CD4-positive, alpha-beta T cell (primary cell): ENCODE data around the gene FNDC10. TPM values are rescaled to one million over a fixed set of nuclear protein-coding genes. Genes with fewer than 3 reads are reported as not detected.
A peak's percentile ranks its signal among the peaks of the same experiment; 100 is the strongest.

Experiments used
- ATAC-seq: fragments of 200-7000 bp; cut with Tn5 transposase; one replicate; pipeline ENCODE4 v1.10.0; 2022; ENCODE audit warnings: mild to moderate bottlenecking; ENCODE audit not compliant: poor library complexity
- CTCF ChIA-PET: fragments of 350-600 bp; sonication (Branson Sonifier 250); formaldehyde crosslinking; loops from one replicate; lab custom pipeline; 2021; ENCODE audit warnings: antibody characterized with exemption, inconsistent platforms; lab: Charles Lee
- POLR2A ChIA-PET: fragments of 350-600 bp; sonication (Branson Sonifier 250); formaldehyde crosslinking; loops from one replicate; lab custom pipeline; 2021; ENCODE audit warnings: antibody characterized with exemption, inconsistent platforms; lab: Charles Lee
- DNase-seq, 14 experiments: peaks; one replicate each; pipeline ENCODE4 v3.0.0-alpha.2; 2013 to 2020; ENCODE audit warnings: mixed read lengths in 2 of 14
- H3K27ac ChIP-seq, 2 donors: one replicate each; pipeline versions ENCODE4 v1.5.1 to v1.7.0; 2013; ENCODE audit warnings: low read length in 2 of 2, low read depth in 1 of 2, mild to moderate bottlenecking in 1 of 2
- H3K27me3 ChIP-seq, 2 experiments: 1 replicate in 1 of 2; 2 replicates in 1 of 2; pipeline versions ENCODE4 v1.6.1 to v1.7.0; 2013; ENCODE audit warnings: low read length in 2 of 2, control low read depth in 1 of 2, mild to moderate bottlenecking in 1 of 2, moderate library complexity in 1 of 2; ENCODE audit not compliant: insufficient read depth in 2 of 2, control insufficient read depth in 1 of 2
- H3K36me3 ChIP-seq: one replicate; pipeline ENCODE4 v1.6.1; 2013; ENCODE audit warnings: low read length, control low read depth; ENCODE audit not compliant: insufficient read depth
- H3K4me1 ChIP-seq: one replicate; pipeline ENCODE4 v1.6.1; 2013; ENCODE audit warnings: low read length, control low read depth; ENCODE audit not compliant: insufficient read depth
- H3K4me3 ChIP-seq: one replicate; pipeline ENCODE4 v1.5.1; 2013; ENCODE audit warnings: mild to moderate bottlenecking, low read length, moderate library complexity
- H3K9me3 ChIP-seq, 2 experiments: 1 replicate in 1 of 2; 2 replicates in 1 of 2; pipeline versions ENCODE4 v1.6.1 to v1.7.0; 2013; ENCODE audit warnings: low read length in 2 of 2, mild to moderate bottlenecking in 2 of 2, control low read depth in 1 of 2, moderate library complexity in 1 of 2; ENCODE audit not compliant: control insufficient read depth in 1 of 2, insufficient read depth in 1 of 2
- H3K27ac Mint-ChIP-seq: one replicate; pipeline ENCODE4 v1.8.0; 2020; ENCODE audit warnings: mixed read lengths
- H3K27me3 Mint-ChIP-seq: one replicate; pipeline ENCODE4 v1.8.0; 2021; ENCODE audit warnings: mixed read lengths
- H3K36me3 Mint-ChIP-seq: one replicate; pipeline ENCODE4 v1.8.0; 2021; ENCODE audit warnings: low read depth, mixed read lengths
- H3K4me1 Mint-ChIP-seq: one replicate; pipeline ENCODE4 v1.8.0; 2021; ENCODE audit warnings: low read depth, mixed read lengths
- H3K4me3 Mint-ChIP-seq: one replicate; pipeline ENCODE4 v1.8.0; 2020; ENCODE audit warnings: mild to moderate bottlenecking, mixed read lengths
- H3K9me3 Mint-ChIP-seq: one replicate; pipeline ENCODE4 v1.8.0; 2020; ENCODE audit warnings: mixed read lengths
- CTCF ChIP-seq: fragments of 200-600 bp; IDR thresholded peaks from one replicate; pipeline ENCODE4 v1.8.0; 2022; ENCODE audit warnings: antibody characterized with exemption, mild to moderate bottlenecking
- intact Hi-C, 2 experiments: fragments of 100-400 bp; cut with DNase I in 1 of 2; cut with micrococcal nuclease in 1 of 2; formaldehyde crosslinking; loops; one replicate each; pipeline versions ENCODE4 v1.15.1 to v1.9.0; 2023 to 2025; cut with DNase I, micrococcal nuclease
- total RNA-seq, 174 experiments: library from RNA in 2 of 174; stranded (reverse) in 2 of 174; gene quantifications; one replicate each; pipeline ENCODE4 v1.2.3 and lab custom pipeline; 2021 to 2026

The FNDC10 gene
- total RNA-seq, 2 experiments from 2014 or later = 1.0 to 1.3 TPM

GRCh38 chr1:1628754-1629429 is 29.0 kb upstream of the FNDC10 start:
- intact Hi-C loops = no loop called here
- H3K9me3 Mint-ChIP-seq = no peaks in the 10 kb centered on the region
- H3K27ac Mint-ChIP-seq = peak overlapping the region; percentile 33
- Histone ChIP-seq H3K4me3 (peak overlapping the region; percentile 52), H3K4me1 (peaks cover 36% of the 10 kb centered on the region), H3K27me3 (peaks cover 0 to 2% of the 10 kb centered on the region in 2 experiments), H3K9me3 (no peaks in the 10 kb centered on the region), H3K27ac (peak overlapping the region in 1 of 2 donors; percentile 74), H3K36me3 (no peaks in the 10 kb centered on the region)
- TF ChIP-seq CTCF = no peak
- ChIA-PET CTCF (interaction anchor here (1.0 to 1.2 kb wide), 2 partner anchors 16 to 280 kb away, joined by 3 read pairs; no protein-coding TSS in a partner anchor), POLR2A (interaction anchor here (0.6 to 4.7 kb wide), 7 partner anchors 10 to 55 kb away, joined by 3 to 137 read pairs (median 4); partner anchors contain the start of genes MIB2 and SSU72)
- peaks cover 9% of the 10 kb centered on the region for H3K4me1 Mint-ChIP-seq
- peak overlapping the region; percentile 30 for H3K4me3 Mint-ChIP-seq
- H3K27me3 Mint-ChIP-seq = peaks cover 5% of the 10 kb centered on the region
- ATAC-seq (peak; percentile 11), DNase-seq (peak in 7 of 14 experiments; percentile 26 to 76 (median 48))
- H3K36me3 Mint-ChIP-seq = peaks cover 3% of the 10 kb centered on the region

GRCh38 chr1:1627829-1628753 is 28.2 kb upstream of the FNDC10 start:
- ChIA-PET CTCF (interaction anchor here (1.2 kb wide), 1 partner anchor 281 kb away, joined by 3 read pairs; no protein-coding TSS in a partner anchor), POLR2A (interaction anchor here (0.8 to 4.7 kb wide), 4 partner anchors 9 to 54 kb away, joined by 4 to 137 read pairs (median 12); partner anchors contain the start of genes MIB2 and SSU72)
- H3K27me3 ChIP-seq = peaks cover 0 to 2% of the 10 kb centered on the region in 2 experiments
- TF ChIP-seq CTCF = no peak
- DNase-seq (peak in 1 of 14 experiments; percentile 56), ATAC-seq (no peak)
- no peaks in the 10 kb centered on the region for H3K36me3 ChIP-seq
- peak overlapping the region; percentile 33 for H3K27ac Mint-ChIP-seq
- H3K4me3 ChIP-seq = peak overlapping the region; percentile 30
- no peak overlapping the region for H3K27ac ChIP-seq
- intact Hi-C loops = no loop called here
- H3K4me1 Mint-ChIP-seq = peaks cover 9% of the 10 kb centered on the region
- no peaks in the 10 kb centered on the region for H3K9me3 Mint-ChIP-seq
- H3K9me3 ChIP-seq = no peaks in the 10 kb centered on the region
- peaks cover 5% of the 10 kb centered on the region for H3K27me3 Mint-ChIP-seq
- peaks cover 3% of the 10 kb centered on the region for H3K36me3 Mint-ChIP-seq
- peaks cover 36% of the 10 kb centered on the region for H3K4me1 ChIP-seq
- H3K4me3 Mint-ChIP-seq = peak overlapping the region; percentile 45

GRCh38 chr1:1627261-1627828 is 27.4 kb upstream of the FNDC10 start:
- DNase-seq (peak in 1 of 14 experiments; percentile 49), ATAC-seq (no peak)
- H3K9me3 ChIP-seq = no peaks in the 10 kb centered on the region
- H3K27ac ChIP-seq = no peak overlapping the region
- Mint-ChIP-seq H3K27me3 (peaks cover 5% of the 10 kb centered on the region), H3K4me1 (peaks cover 9% of the 10 kb centered on the region), H3K27ac (no peak overlapping the region), H3K36me3 (peaks cover 3% of the 10 kb centered on the region), H3K9me3 (no peaks in the 10 kb centered on the region), H3K4me3 (no peak overlapping the region)
- ChIA-PET POLR2A (interaction anchor here (3.1 to 4.7 kb wide), 2 partner anchors 12 to 13 kb away, joined by 12 to 137 read pairs; partner anchors contain the start of gene MIB2), CTCF (no interaction called here)
- TF ChIP-seq CTCF = no peak
- H3K27me3 ChIP-seq = peaks cover 0 to 2% of the 10 kb centered on the region in 2 experiments
- H3K4me3 ChIP-seq = no peak overlapping the region
- no peaks in the 10 kb centered on the region for H3K36me3 ChIP-seq
- intact Hi-C loops = no loop called here
- H3K4me1 ChIP-seq = peaks cover 36% of the 10 kb centered on the region
